ENCODE measurements around the gene UGT1A4.

DNA sequence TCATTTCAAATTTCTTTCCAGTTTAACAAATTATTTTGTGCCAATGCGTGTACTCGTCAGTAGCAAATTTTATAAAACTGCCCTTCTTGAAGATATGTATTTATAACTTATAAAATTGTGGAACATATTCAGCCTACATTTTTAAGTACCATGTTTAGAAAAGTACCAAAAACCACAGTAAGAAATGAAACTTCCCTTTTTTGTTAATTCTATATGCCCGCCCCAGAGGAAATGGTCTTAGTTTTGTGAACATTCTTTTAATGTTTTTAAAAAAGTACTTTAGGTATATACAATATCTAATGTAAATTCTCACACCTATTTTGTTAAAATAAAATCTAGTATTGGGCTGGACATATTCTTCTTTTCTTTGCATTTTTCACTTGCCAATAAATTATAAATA, 45.6 kb upstream of the UGT1A4 start:
- TF ChIP-seq, protein P1, sequence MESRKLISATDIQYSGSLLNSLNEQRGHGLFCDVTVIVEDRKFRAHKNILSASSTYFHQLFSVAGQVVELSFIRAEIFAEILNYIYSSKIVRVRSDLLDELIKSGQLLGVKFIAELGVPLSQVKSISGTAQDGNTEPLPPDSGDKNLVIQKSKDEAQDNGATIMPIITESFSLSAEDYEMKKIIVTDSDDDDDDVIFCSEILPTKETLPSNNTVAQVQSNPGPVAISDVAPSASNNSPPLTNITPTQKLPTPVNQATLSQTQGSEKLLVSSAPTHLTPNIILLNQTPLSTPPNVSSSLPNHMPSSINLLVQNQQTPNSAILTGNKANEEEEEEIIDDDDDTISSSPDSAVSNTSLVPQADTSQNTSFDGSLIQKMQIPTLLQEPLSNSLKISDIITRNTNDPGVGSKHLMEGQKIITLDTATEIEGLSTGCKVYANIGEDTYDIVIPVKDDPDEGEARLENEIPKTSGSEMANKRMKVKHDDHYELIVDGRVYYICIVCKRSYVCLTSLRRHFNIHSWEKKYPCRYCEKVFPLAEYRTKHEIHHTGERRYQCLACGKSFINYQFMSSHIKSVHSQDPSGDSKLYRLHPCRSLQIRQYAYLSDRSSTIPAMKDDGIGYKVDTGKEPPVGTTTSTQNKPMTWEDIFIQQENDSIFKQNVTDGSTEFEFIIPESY (IDR thresholded peaks at IDR 0.05; ENCODE audit: extremely low read depth, insufficient replicate concordance, low read length), result no peak
- TF ChIP-seq, protein P2, sequence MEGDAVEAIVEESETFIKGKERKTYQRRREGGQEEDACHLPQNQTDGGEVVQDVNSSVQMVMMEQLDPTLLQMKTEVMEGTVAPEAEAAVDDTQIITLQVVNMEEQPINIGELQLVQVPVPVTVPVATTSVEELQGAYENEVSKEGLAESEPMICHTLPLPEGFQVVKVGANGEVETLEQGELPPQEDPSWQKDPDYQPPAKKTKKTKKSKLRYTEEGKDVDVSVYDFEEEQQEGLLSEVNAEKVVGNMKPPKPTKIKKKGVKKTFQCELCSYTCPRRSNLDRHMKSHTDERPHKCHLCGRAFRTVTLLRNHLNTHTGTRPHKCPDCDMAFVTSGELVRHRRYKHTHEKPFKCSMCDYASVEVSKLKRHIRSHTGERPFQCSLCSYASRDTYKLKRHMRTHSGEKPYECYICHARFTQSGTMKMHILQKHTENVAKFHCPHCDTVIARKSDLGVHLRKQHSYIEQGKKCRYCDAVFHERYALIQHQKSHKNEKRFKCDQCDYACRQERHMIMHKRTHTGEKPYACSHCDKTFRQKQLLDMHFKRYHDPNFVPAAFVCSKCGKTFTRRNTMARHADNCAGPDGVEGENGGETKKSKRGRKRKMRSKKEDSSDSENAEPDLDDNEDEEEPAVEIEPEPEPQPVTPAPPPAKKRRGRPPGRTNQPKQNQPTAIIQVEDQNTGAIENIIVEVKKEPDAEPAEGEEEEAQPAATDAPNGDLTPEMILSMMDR (IDR thresholded peaks at IDR 0.05 in 2 of 3, conservative IDR thresholded peaks at IDR 0.05 in 1 of 3; ENCODE audit: borderline replicate concordance in 1 of 3, insufficient read depth in 1 of 3, low read depth in 2 of 3, low read length in 2 of 3), result no peak

Measured in HCT116 (cell line).